Measurements from ENCODE around the gene AMER3.

The AMER3 gene

DNA sequence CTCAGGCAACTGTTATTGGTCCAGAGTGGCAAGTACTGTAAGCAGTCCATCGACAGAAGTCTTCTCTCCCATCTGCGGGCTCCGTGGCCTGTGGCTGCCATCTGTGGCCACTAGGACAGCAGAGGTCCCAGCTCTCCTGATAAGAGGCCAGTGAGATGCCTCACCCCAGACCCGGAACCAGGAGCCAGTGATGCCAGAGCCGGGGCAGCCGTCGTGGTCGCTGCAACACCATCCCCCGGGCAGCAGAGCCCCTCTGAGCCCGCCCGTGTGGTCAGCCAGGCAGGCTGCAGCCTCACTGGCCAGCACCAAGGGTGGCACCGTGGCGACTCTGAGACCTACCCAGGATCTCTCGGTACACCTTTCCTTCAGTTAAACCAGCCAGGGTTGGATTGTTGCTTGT lies 17.7 kb upstream of the AMER3 start:
- no peak overlapping the region for H3K4me3 ChIP-seq (ENCODE audit: low read depth, low read length)

GRCh38 chr2:130740671-130741070 lies 14.7 kb upstream of the AMER3 start:
- Histone ChIP-seq H3K4me2 (ENCODE audit: low read length) (no peak overlapping the region), H3K4me3 (ENCODE audit: low read depth, low read length) (no peak overlapping the region), H3K27me3 (ENCODE audit: control insufficient read depth, insufficient read depth, low read length) (no peaks in the 10 kb centered on the region), H3K4me1 (no peaks in the 10 kb centered on the region), H2AFZ (no peak overlapping the region), H3K79me2 (no peaks in the 10 kb centered on the region), H3K27ac (no peak overlapping the region), H3K36me3 (ENCODE audit: control insufficient read depth, insufficient read depth, low read length) (no peaks in the 10 kb centered on the region), H3K9me3 (ENCODE audit: control insufficient read depth, low read length) (no peaks in the 10 kb centered on the region), H3K9ac (no peak overlapping the region)
- TF ChIP-seq CTCF (IDR thresholded peaks at IDR 0.05): no peak

More for the DNA sequence above, 17.7 kb upstream of the AMER3 start:
- Histone ChIP-seq H3K79me2 (no peaks in the 10 kb centered on the region), H3K9ac (no peak overlapping the region), H3K4me2 (ENCODE audit: low read length) (no peak overlapping the region), H3K4me1 (no peaks in the 10 kb centered on the region), H3K27me3 (ENCODE audit: control insufficient read depth, insufficient read depth, low read length) (no peaks in the 10 kb centered on the region), H3K36me3 (ENCODE audit: control insufficient read depth, insufficient read depth, low read length) (no peaks in the 10 kb centered on the region), H2AFZ (no peak overlapping the region), H3K27ac (no peak overlapping the region), H3K9me3 (ENCODE audit: control insufficient read depth, low read length) (no peaks in the 10 kb centered on the region)
- TF ChIP-seq CTCF (IDR thresholded peaks at IDR 0.05): no peak

DNA sequence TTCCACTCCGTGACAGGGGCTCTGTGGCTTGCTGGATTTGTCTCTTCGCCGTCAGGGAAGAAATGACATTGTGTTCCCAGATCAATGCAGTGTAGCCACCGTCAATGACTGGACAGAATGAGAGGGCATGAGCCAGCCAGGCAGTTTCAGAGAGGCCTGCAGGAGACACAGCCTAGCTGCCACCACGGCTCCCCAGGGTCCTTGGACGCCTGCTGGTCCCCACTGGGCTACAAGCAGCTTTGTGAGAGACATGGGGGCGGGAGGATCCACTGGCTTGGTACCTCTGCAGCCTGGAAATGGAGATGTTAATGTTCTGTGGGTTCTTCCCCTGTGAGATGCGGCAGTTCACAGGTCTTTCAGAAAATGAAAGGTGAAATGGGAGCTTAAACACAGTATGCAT lies 12.1 kb upstream of the AMER3 start:
- Histone ChIP-seq H3K27ac (no peak overlapping the region), H3K4me3 (ENCODE audit: low read depth, low read length) (no peak overlapping the region), H3K9ac (no peak overlapping the region), H3K27me3 (ENCODE audit: control insufficient read depth, insufficient read depth, low read length) (no peaks in the 10 kb centered on the region), H3K4me1 (no peaks in the 10 kb centered on the region), H3K9me3 (ENCODE audit: control insufficient read depth, low read length) (no peaks in the 10 kb centered on the region), H3K4me2 (ENCODE audit: low read length) (no peak overlapping the region), H3K79me2 (no peaks in the 10 kb centered on the region), H2AFZ (no peak overlapping the region), H3K36me3 (ENCODE audit: control insufficient read depth, insufficient read depth, low read length) (no peaks in the 10 kb centered on the region)
- no peak for TF ChIP-seq CTCF (IDR thresholded peaks at IDR 0.05)

DNA sequence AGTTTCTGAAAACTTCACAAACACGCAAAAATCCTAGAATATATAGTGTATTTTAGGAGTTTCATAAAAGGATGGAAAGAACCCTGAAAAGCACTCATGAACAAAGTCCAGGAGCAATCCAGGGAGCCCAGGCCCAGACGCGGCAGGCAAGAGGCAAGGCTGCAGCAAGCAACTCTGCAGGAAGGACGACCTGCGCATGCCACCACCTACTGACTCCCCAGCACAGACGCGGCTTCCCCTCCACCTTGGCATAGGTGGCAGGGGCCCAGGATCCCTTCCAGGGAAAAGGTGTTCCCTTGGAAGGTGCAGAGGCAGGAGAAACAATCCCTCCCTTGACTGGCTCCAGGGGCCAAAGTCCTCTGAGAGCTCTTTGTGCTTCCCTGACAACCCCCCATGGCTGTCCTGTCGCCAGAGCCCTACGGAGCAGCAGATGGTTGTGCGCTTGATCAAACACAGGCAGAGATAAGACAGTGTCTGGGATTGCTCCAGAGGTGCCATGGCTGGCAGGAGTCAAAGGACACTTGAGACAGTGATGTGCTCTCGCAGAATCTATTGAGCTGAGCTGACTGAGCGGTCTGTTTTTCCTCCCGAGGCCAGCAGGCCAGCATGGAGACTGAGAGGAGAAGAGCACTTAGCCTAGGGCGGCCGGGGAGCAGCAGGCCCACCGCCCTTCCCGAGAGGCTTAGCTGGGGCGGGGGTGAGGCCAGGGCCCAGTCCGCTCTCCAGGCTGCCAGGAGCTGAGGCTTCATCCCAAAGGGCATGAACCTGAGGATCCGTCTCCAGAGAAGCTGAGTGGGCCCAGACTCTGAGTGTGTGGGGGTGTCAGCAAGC lies 10.8 kb upstream of the AMER3 start:
- H3K4me3 ChIP-seq (ENCODE audit: low read depth, low read length): no peak overlapping the region
- H3K9ac ChIP-seq: no peak overlapping the region
- H2AFZ ChIP-seq: no peak overlapping the region
- H3K4me1 ChIP-seq: no peaks in the 10 kb centered on the region
- no peak overlapping the region for H3K4me2 ChIP-seq (ENCODE audit: low read length)
- no peak overlapping the region for H3K27ac ChIP-seq
- no peaks in the 10 kb centered on the region for H3K79me2 ChIP-seq
- no peaks in the 10 kb centered on the region for H3K9me3 ChIP-seq (ENCODE audit: control insufficient read depth, low read length)
- H3K36me3 ChIP-seq (ENCODE audit: control insufficient read depth, insufficient read depth, low read length): no peaks in the 10 kb centered on the region
- no peaks in the 10 kb centered on the region for H3K27me3 ChIP-seq (ENCODE audit: control insufficient read depth, insufficient read depth, low read length)
- TF ChIP-seq CTCF (IDR thresholded peaks at IDR 0.05): no peak

DNA sequence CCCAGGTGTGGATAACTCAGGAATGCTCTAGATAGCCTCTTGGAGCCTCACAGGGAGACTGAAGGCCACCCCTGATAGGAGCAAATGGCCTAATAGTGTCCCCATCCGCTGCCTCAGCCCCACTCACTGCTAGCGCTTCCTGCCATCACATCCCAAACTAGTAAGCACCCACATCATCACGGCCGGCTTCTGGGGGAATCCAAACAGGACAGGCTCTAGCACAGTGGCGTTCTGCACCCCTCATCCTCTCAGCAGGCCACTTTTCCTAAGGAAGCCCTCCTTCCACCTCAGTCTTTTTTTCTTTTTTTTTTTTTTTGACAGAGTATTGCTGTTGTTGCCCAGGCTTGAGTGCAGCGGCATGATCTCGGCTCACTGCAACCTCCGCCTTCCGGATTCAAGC lies 6.3 kb upstream of the AMER3 start:
- Histone ChIP-seq H3K27ac (no peak overlapping the region), H3K79me2 (no peaks in the 10 kb centered on the region), H3K27me3 (ENCODE audit: control insufficient read depth, insufficient read depth, low read length) (no peaks in the 10 kb centered on the region), H3K4me1 (no peaks in the 10 kb centered on the region), H3K36me3 (ENCODE audit: control insufficient read depth, insufficient read depth, low read length) (no peaks in the 10 kb centered on the region), H3K9me3 (ENCODE audit: control insufficient read depth, low read length) (no peaks in the 10 kb centered on the region), H3K4me2 (ENCODE audit: low read length) (no peak overlapping the region), H3K9ac (no peak overlapping the region), H2AFZ (no peak overlapping the region), H3K4me3 (ENCODE audit: low read depth, low read length) (no peak overlapping the region)
- no peak for TF ChIP-seq CTCF (IDR thresholded peaks at IDR 0.05)

Data from parathyroid adenoma (tissue), 2 donors.